Karpas-422 (cell line): ENCODE data around the gene COQ8A. TPM values are rescaled to one million over a fixed set of nuclear protein-coding genes. Genes with fewer than 3 reads are reported as not detected.

Experiments
- DNase-seq: peaks from one replicate; pipeline ENCODE4 v3.0.0-alpha.2; 2015
- H2AFZ ChIP-seq: fragments of 200-600 bp; sonication (generic); 2 replicates; pipeline ENCODE4 v1.6.1; 2014; ENCODE audit warnings: antibody characterized with exemption, low read length, mixed read lengths
- H3K27ac ChIP-seq: fragments of 200-600 bp; sonication (generic); 2 replicates; pipeline ENCODE4 v1.5.1; 2014; ENCODE audit warnings: mild to moderate bottlenecking, low read length, moderate library complexity
- H3K27me3 ChIP-seq: fragments of 200-600 bp; sonication (generic); 2 replicates; pipeline ENCODE4 v1.6.1; 2014; ENCODE audit warnings: low read length, mixed read lengths
- H3K36me3 ChIP-seq: fragments of 200-600 bp; sonication (generic); 2 replicates; pipeline ENCODE4 v1.6.1; 2014; ENCODE audit warnings: low read length, mixed read lengths; ENCODE audit not compliant: insufficient read depth
- H3K4me1 ChIP-seq: fragments of 200-600 bp; sonication (generic); 2 replicates; pipeline ENCODE4 v1.6.1; 2014; ENCODE audit warnings: mild to moderate bottlenecking, low read length, mixed read lengths
- H3K4me2 ChIP-seq: fragments of 200-600 bp; sonication (generic); 2 replicates; pipeline ENCODE4 v1.6.1; 2014; ENCODE audit warnings: low read length, low read depth, mild to moderate bottlenecking; ENCODE audit not compliant: poor library complexity, severe bottlenecking
- H3K4me3 ChIP-seq: fragments of 200-600 bp; sonication (generic); 2 replicates; pipeline ENCODE4 v1.5.1; 2014; ENCODE audit warnings: mild to moderate bottlenecking, antibody characterized with exemption, low read length, mixed read lengths
- H3K79me2 ChIP-seq: fragments of 200-600 bp; sonication (generic); 2 replicates; pipeline ENCODE4 v1.6.1; 2014; ENCODE audit warnings: mild to moderate bottlenecking, low read length, mixed read lengths
- H3K9ac ChIP-seq: fragments of 200-600 bp; sonication (generic); 2 replicates; pipeline ENCODE4 v1.6.0; 2014; ENCODE audit warnings: low read length
- H3K9me2 ChIP-seq: fragments of 200-600 bp; sonication (generic), shearing (Covaris generic); replicated peaks from 2 replicates; pipeline ENCODE4 v1.6.0; 2014; ENCODE audit warnings: mild to moderate bottlenecking, low read length, moderate library complexity; ENCODE audit not compliant: insufficient read depth
- H3K9me3 ChIP-seq: fragments of 300-700, 200-600 bp; sonication (generic); 2 replicates; pipeline ENCODE4 v1.6.1; 2014; ENCODE audit warnings: low read length, mixed read lengths
- H4K20me1 ChIP-seq: fragments of 200-600 bp; sonication (generic); 2 replicates; pipeline ENCODE4 v1.6.1; 2014; ENCODE audit warnings: mild to moderate bottlenecking, antibody characterized with exemption, low read length, low read depth; ENCODE audit not compliant: insufficient read depth
- total RNA-seq: library from RNA; depleted of rRNA; stranded (reverse); fragments of >200 nt; shearing (Covaris generic); gene quantifications from 2 replicates; pipeline ENCODE4 v1.2.3, GENCODE V29; 2014; ENCODE audit warnings: low replicate concordance

Gene COQ8A
- total RNA-seq, 1 experiment from 2014 or later, result 12.7 TPM

GRCh38 chr1:226956942-226957713 is 17.0 kb downstream of the COQ8A start:
- no peaks in the 10 kb centered on the region for H3K4me1 ChIP-seq
- DNase-seq, result no peak
- H3K9me3 ChIP-seq, result peaks cover 15% of the 10 kb centered on the region
- H3K27ac ChIP-seq, result no peak overlapping the region
- H3K9ac ChIP-seq, result no peak overlapping the region
- 0 out of 2 replicates have a peak, but pooled peaks cover 4% of the 10 kb centered on the region for H3K79me2 ChIP-seq
- no peak overlapping the region for H3K4me2 ChIP-seq
- H4K20me1 ChIP-seq, result no peaks in the 10 kb centered on the region
- H3K36me3 ChIP-seq, result no peaks in the 10 kb centered on the region; the same call in 1 of the 2 replicates
- no peak overlapping the region for H3K4me3 ChIP-seq
- H3K9me2 ChIP-seq, result no peaks in the 10 kb centered on the region
- H2AFZ ChIP-seq, result no peak overlapping the region
- no peaks in the 10 kb centered on the region for H3K27me3 ChIP-seq

DNA sequence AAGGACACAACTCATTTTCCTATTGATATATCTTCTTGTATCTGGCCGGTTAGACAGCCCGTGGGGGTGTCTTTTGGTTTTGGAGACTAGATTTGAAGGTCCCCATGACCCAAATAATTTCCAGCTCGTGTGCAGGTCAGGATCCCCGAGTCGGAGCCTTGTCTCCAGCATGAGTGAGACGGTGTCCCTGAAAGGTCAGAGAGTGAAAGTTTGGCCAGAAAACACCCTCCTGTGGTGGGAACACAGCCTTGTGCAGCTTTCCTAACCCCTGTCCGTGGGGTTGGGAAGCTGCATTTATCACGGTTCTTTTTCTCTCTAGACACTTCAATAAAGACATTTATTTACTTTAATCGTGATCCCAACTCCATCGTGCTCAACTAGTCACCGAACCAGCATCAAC is 17.6 kb downstream of the COQ8A start:
- Histone ChIP-seq H3K9me2 (no peaks in the 10 kb centered on the region), H3K9me3 (peaks cover 15% of the 10 kb centered on the region), H3K4me3 (no peak overlapping the region), H3K9ac (no peak overlapping the region), H2AFZ (no peak overlapping the region), H3K27me3 (no peaks in the 10 kb centered on the region), H3K4me2 (no peak overlapping the region), H3K4me1 (peaks cover 2% of the 10 kb centered on the region), H3K27ac (no peak overlapping the region), H3K36me3 (no peaks in the 10 kb centered on the region; the same call in 1 of the 2 replicates), H3K79me2 (0 out of 2 replicates have a peak, but pooled peaks cover 4% of the 10 kb centered on the region), H4K20me1 (no peaks in the 10 kb centered on the region)
- no peak for DNase-seq

DNA sequence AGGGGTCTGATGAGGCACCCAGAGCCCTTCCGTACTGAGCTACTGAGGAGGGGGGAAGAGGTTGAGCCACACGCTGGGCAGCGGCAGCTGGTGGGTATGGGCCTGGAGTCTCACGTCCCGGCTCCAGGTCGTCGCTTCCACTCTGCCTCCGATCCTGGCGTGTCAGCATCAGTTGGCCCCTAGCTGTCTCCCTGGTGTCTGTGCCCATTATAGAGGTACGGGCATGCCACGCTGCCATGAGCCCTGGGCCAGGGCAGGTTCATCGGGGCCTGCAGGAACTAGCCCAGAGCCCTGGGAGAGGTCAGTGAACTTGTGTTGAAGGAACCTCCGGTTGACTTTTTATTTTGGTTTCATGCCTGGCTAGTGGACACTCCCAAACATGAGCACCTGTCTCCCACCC is 18.2 kb downstream of the COQ8A start:
- Histone ChIP-seq H4K20me1 (no peaks in the 10 kb centered on the region), H3K9me3 (peaks cover 15% of the 10 kb centered on the region), H3K4me1 (peaks cover 8% of the 10 kb centered on the region), H3K27me3 (no peaks in the 10 kb centered on the region), H3K36me3 (no peaks in the 10 kb centered on the region; the same call in 1 of the 2 replicates), H3K4me3 (no peak overlapping the region), H3K9me2 (no peaks in the 10 kb centered on the region), H3K27ac (no peak overlapping the region), H3K9ac (no peak overlapping the region), H3K4me2 (no peak overlapping the region), H2AFZ (no peak overlapping the region), H3K79me2 (0 out of 2 replicates have a peak, but pooled peaks cover 4% of the 10 kb centered on the region)
- DNase-seq, result no peak

- Histone ChIP-seq H2AFZ (no peak overlapping the region), H3K79me2 (0 out of 2 replicates have a peak, but pooled peaks cover 4% of the 10 kb centered on the region), H3K36me3 (no peaks in the 10 kb centered on the region; the same call in 1 of the 2 replicates), H3K27ac (no peak overlapping the region), H3K4me2 (no peak overlapping the region), H3K9me2 (no peaks in the 10 kb centered on the region), H3K27me3 (no peaks in the 10 kb centered on the region), H3K4me3 (0 out of 2 replicates have a peak overlapping the region, but pooled peaks have one; percentile 4), H4K20me1 (no peaks in the 10 kb centered on the region), H3K9me3 (peaks cover 13% of the 10 kb centered on the region), H3K4me1 (peaks cover 14% of the 10 kb centered on the region), H3K9ac (no peak overlapping the region)
- DNase-seq, result no peak
These were observed 20.2 kb downstream of the COQ8A start for GRCh38 chr1:226960256-226960655.

GRCh38 chr1:226960944-226961765 is 21.1 kb downstream of the COQ8A start:
- H3K27ac ChIP-seq, result no peak overlapping the region
- H3K4me2 ChIP-seq, result no peak overlapping the region
- no peak overlapping the region for H3K9ac ChIP-seq
- H3K9me3 ChIP-seq, result peaks cover 13% of the 10 kb centered on the region
- H4K20me1 ChIP-seq, result no peaks in the 10 kb centered on the region
- H3K27me3 ChIP-seq, result no peaks in the 10 kb centered on the region
- H3K79me2 ChIP-seq, result 0 out of 2 replicates have a peak, but pooled peaks cover 4% of the 10 kb centered on the region
- no peaks in the 10 kb centered on the region for H3K9me2 ChIP-seq
- DNase-seq, result no peak
- no peaks in the 10 kb centered on the region; the same call in 1 of the 2 replicates for H3K36me3 ChIP-seq
- no peak overlapping the region for H3K4me3 ChIP-seq
- peaks cover 14% of the 10 kb centered on the region for H3K4me1 ChIP-seq
- H2AFZ ChIP-seq, result no peak overlapping the region

- H3K4me3 ChIP-seq, result no peak overlapping the region
- H3K79me2 ChIP-seq, result 0 out of 2 replicates have a peak, but pooled peaks cover 4% of the 10 kb centered on the region
- no peak overlapping the region for H3K9ac ChIP-seq
- no peaks in the 10 kb centered on the region for H3K27me3 ChIP-seq
- H3K4me2 ChIP-seq, result no peak overlapping the region
- H4K20me1 ChIP-seq, result no peaks in the 10 kb centered on the region
- H3K4me1 ChIP-seq, result peaks cover 14% of the 10 kb centered on the region
- no peaks in the 10 kb centered on the region; the same call in 1 of the 2 replicates for H3K36me3 ChIP-seq
- peaks cover 12% of the 10 kb centered on the region for H3K9me3 ChIP-seq
- no peak overlapping the region for H2AFZ ChIP-seq
- H3K27ac ChIP-seq, result no peak overlapping the region
- DNase-seq, result no peak
- no peaks in the 10 kb centered on the region for H3K9me2 ChIP-seq
These were observed 22.6 kb downstream of the COQ8A start for GRCh38 chr1:226962421-226963391.

GRCh38 chr1:226964068-226964425 is 24.0 kb downstream of the COQ8A start:
- no peak overlapping the region for H3K27ac ChIP-seq
- no peak for DNase-seq
- H3K4me2 ChIP-seq, result no peak overlapping the region
- H3K4me1 ChIP-seq, result peaks cover 14% of the 10 kb centered on the region
- H3K4me3 ChIP-seq, result no peak overlapping the region
- no peak overlapping the region for H2AFZ ChIP-seq
- 0 out of 2 replicates have a peak, but pooled peaks cover 4% of the 10 kb centered on the region for H3K79me2 ChIP-seq
- no peaks in the 10 kb centered on the region for H3K27me3 ChIP-seq
- H3K9me2 ChIP-seq, result no peaks in the 10 kb centered on the region
- H3K9me3 ChIP-seq, result peaks cover 9% of the 10 kb centered on the region
- no peak overlapping the region for H3K9ac ChIP-seq
- H4K20me1 ChIP-seq, result no peaks in the 10 kb centered on the region
- H3K36me3 ChIP-seq, result no peaks in the 10 kb centered on the region; the same call in 1 of the 2 replicates
